Small intestine (tissue), 16 donors: Measurements from ENCODE around the gene GRK5. TPM values are rescaled to one million over a fixed set of nuclear protein-coding genes. Genes with fewer than 3 reads are reported as not detected.

Experiments
- DNase-seq, 2 donors: peaks; one replicate each; pipeline versions ENCODE4 v3.0.0 to v3.0.0-alpha.2; 2013
- FAIRE-seq: peaks from 2 replicates; lab custom pipeline; 2012; peaks lifted over from hg19 to GRCh38; lab: Jason Lieb, UNC
- H3K27ac ChIP-seq, 3 donors: one replicate each; pipeline ENCODE4 v1.5.1; 2013; ENCODE audit warnings: low read length in 2 of 3, mild to moderate bottlenecking in 2 of 3, control low read depth in 1 of 3, inconsistent platforms in 1 of 3, low read depth in 1 of 3, moderate library complexity in 1 of 3
- H3K27me3 ChIP-seq, 3 donors: one replicate each; pipeline ENCODE4 v1.6.1; 2013; ENCODE audit warnings: low read length in 3 of 3, inconsistent platforms in 1 of 3; ENCODE audit not compliant: control insufficient read depth in 3 of 3, insufficient read depth in 3 of 3
- H3K36me3 ChIP-seq, 3 donors: one replicate each; pipeline ENCODE4 v1.6.1; 2013; ENCODE audit warnings: low read length in 3 of 3, inconsistent platforms in 1 of 3, low read depth in 1 of 3, mild to moderate bottlenecking in 1 of 3, moderate library complexity in 1 of 3; ENCODE audit not compliant: control insufficient read depth in 3 of 3, insufficient read depth in 2 of 3
- H3K4me1 ChIP-seq, 3 donors: one replicate each; pipeline ENCODE4 v1.6.1; 2013; ENCODE audit warnings: low read length in 2 of 3, inconsistent platforms in 1 of 3, low read depth in 1 of 3, mild to moderate bottlenecking in 1 of 3, moderate library complexity in 1 of 3; ENCODE audit not compliant: control insufficient read depth in 3 of 3, insufficient read depth in 2 of 3
- H3K4me3 ChIP-seq, 3 donors: one replicate each; pipeline ENCODE4 v1.5.1; 2013; ENCODE audit warnings: low read length in 3 of 3, control low read depth in 1 of 3, inconsistent platforms in 1 of 3, low read depth in 1 of 3, mild to moderate bottlenecking in 1 of 3, moderate library complexity in 1 of 3
- H3K9me3 ChIP-seq, 2 donors: one replicate each; pipeline ENCODE4 v1.6.1; 2013; ENCODE audit warnings: low read depth in 1 of 2, low read length in 1 of 2; ENCODE audit not compliant: control insufficient read depth in 2 of 2, insufficient read depth in 1 of 2
- WGBS, 3 donors: extraction: QIAGEN DNeasy Blood & Tissue Kit; methylation state at CpG; one replicate each; pipeline ENCODE4 v1.1.7; 2013; 5-methylcytosine and 5-hydroxymethylcytosine counted together
- long read RNA-seq, 10 donors: transcript quantifications; one replicate each; lab custom pipeline, GENCODE V29; 2026
- polyA plus RNA-seq, 4 donors: library from polyadenylated mRNA; stranded (reverse) in 3 of 4; unstranded in 1 of 4; fragments of 200-250 nt in 3 of 4; fragments of 120-200 nt in 1 of 4; gene quantifications; one replicate each; pipeline versions ENCODE4 v1.2.1 to v1.2.3, GENCODE V29; 2013
- donor health status: healthy with polysubstance abuse.
- donor health status: control.
- donor health status: control.
- donor health status: Bipolar disorder and iron deficiency.
- donor health status: healthy.

Gene GRK5
- polyA plus RNA-seq: 10 to 100 TPM; 21.6 to 50.5 (median 26.0) TPM
- long read RNA-seq, donor 1, full-length matches to known transcripts: 2 of 2 reads
- long read RNA-seq, donor 1, partial matches to known transcripts: 0 of 2 reads
- long read RNA-seq, donor 1, other reads (novel, unspliced or antisense): 0 of 2 reads
- long read RNA-seq, donor 2, full-length matches to known transcripts: 2 of 2 reads
- long read RNA-seq, donor 2, partial matches to known transcripts: 0 of 2 reads
- long read RNA-seq, donor 2, other reads (novel, unspliced or antisense): 0 of 2 reads
- long read RNA-seq, donor 3: 0 reads
- long read RNA-seq, donor 4: 0 reads
- long read RNA-seq, donor 5, partial matches to known transcripts: 5 of 5 reads
- long read RNA-seq, donor 5, other reads (novel, unspliced or antisense): 0 of 5 reads
- long read RNA-seq, donor 6, partial matches to known transcripts: 9 of 11 reads
- long read RNA-seq, donor 6, other reads (novel, unspliced or antisense): 0 of 11 reads
- long read RNA-seq, donor 7: 0 reads
- long read RNA-seq, donor 8, full-length matches to known transcripts: 2 of 2 reads
- long read RNA-seq, donor 8, partial matches to known transcripts: 0 of 2 reads
- long read RNA-seq, donor 8, other reads (novel, unspliced or antisense): 0 of 2 reads
- long read RNA-seq, donor 9: 0 reads
- long read RNA-seq, donor 10, partial matches to known transcripts: 0 of 4 reads
- long read RNA-seq, donor 10, other reads (novel, unspliced or antisense): 0 of 4 reads

DNA sequence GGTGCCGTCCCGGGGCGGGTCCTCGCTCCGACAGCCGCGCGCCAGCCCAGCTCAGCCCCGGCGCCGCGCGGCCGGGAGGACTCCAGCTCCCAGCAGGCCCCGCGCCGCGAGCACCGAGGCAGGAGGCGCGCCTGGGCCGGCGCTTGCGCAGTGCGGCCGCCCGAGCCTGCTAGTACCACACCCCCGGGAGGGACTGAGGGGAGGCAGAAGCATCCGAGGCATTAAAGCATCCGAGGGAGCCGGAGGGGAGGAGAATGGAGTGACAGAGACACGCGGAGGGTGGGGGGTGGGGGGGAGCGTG is at the start of gene GRK5:
TSS of gene GRK5 (plus strand) at position 206 of the 301 bp plus-strand sequence. CDS start 347 bp downstream, outside the sequence.
- FAIRE-seq (no peak), DNase-seq (peak; percentile 97 to 98)
- Histone ChIP-seq H3K4me1 (peaks cover 2 to 32% (median 11%) of the 10 kb centered on the region in 3 donors), H3K4me3 (peak within 1 kb of the TSS; percentile 78 to 97 (median 87)), H3K27ac (peak within 1 kb of the TSS; percentile 88 to 98 (median 95)), H3K9me3 (no peaks in the 10 kb centered on the region), H3K36me3 (no peaks in the 10 kb centered on the region), H3K27me3 (no peaks in the 10 kb centered on the region)
- 0 to 1% (median 0%) methylated on average over 7 to 34 of the region's 34 CpGs for WGBS, 3 donors

- peaks cover 12 to 74% (median 18%) of the 10 kb centered on the region in 3 donors for H3K36me3 ChIP-seq
- no peaks in the 10 kb centered on the region for H3K27me3 ChIP-seq
- WGBS, 3 donors: 82 to 85% (median 84%) methylated on average over 8 of the region's 8 CpGs
- no peak for FAIRE-seq
- no peak overlapping the region for H3K27ac ChIP-seq
- no peak for DNase-seq
- H3K9me3 ChIP-seq: no peaks in the 10 kb centered on the region
- no peak overlapping the region for H3K4me3 ChIP-seq
- no peaks in the 10 kb centered on the region for H3K4me1 ChIP-seq
These were observed 48.0 kb upstream of the GRK5 start for GRCh38 chr10:119159332-119159731.

GRCh38 chr10:119161680-119162451 is 45.5 kb upstream of the GRK5 start:
- DNase-seq (no peak), FAIRE-seq (no peak)
- no peak overlapping the region for H3K27ac ChIP-seq
- peaks cover 0 to 6% (median 2%) of the 10 kb centered on the region in 3 donors for H3K4me1 ChIP-seq
- 66 to 69% (median 68%) methylated on average over 11 of the region's 11 CpGs for whole genome bisulfite sequencing, 3 donors
- H3K27me3 ChIP-seq: no peaks in the 10 kb centered on the region
- H3K9me3 ChIP-seq: no peaks in the 10 kb centered on the region
- no peak overlapping the region for H3K4me3 ChIP-seq
- H3K36me3 ChIP-seq: peaks cover 5 to 55% (median 5%) of the 10 kb centered on the region in 3 donors

GRCh38 chr10:119162452-119163092 is 44.8 kb upstream of the GRK5 start:
- 95 to 98% (median 96%) methylated on average over 5 of the region's 5 CpGs for WGBS, 3 donors
- Histone ChIP-seq H3K27me3 (no peaks in the 10 kb centered on the region), H3K36me3 (peaks cover 5 to 56% (median 5%) of the 10 kb centered on the region in 3 donors), H3K4me1 (peaks cover 0 to 6% (median 2%) of the 10 kb centered on the region in 3 donors), H3K9me3 (no peaks in the 10 kb centered on the region), H3K4me3 (no peak overlapping the region), H3K27ac (no peak overlapping the region)
- FAIRE-seq (no peak), DNase-seq (no peak)

DNA sequence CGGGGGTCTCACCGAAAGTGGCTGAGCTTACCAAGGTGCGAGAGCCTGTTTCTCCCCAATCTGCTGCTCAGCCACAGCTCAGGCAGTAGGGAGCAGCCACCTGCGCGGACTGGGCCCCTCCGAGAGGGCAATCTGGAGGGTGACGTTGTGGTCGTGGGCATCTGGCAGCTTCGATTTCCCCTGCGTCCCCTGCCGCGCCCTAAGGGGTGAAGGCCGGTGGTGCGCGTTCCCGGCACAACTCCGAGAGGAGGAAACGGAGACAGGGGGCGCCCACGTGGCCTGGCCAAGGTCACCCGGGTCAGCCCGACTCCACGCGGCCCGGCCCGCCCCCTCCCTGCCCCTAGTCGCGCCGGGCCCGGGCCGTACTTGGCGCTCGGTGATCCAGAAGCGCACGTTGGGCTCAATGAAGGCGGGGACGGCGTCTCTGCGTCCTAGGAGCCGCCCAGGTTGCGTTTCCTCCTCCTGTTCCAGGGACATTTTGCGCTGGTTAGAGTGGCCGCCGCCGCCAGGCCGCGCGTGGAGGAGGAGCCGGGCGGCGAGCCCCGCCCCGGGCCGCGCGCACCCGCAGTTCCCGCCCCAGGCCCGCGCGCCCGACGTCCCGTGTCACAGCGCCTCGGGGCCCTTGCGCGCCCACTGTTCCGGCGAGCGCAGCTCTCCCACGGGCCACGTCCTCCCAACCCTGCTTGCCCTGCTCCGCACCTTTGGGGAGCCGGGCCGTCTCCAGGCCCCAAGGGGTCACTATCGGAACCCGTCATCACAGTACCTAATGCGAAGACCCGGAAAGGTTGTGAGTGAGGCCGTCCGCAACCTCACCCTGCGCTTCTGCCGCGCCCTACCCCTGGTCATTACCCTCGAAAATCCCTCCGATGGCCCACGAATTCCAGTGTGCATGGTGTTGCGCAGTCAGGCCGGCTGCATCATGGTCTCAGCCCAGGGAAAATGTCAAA is 41.9 kb upstream of the GRK5 start, which contains the start of gene SFXN4:
TSS of gene SFXN4 (minus strand) at position 544 of the 947 bp plus-strand sequence. CDS start at position 477, 67 bp downstream.
- H3K4me3 ChIP-seq: peak within 1 kb of the TSS; percentile 59 to 89 (median 82)
- FAIRE-seq (no peak), DNase-seq (peak; percentile 83 to 93)
- peak within 1 kb of the TSS; percentile 78 to 96 (median 82) for H3K27ac ChIP-seq
- 0 to 1% (median 1%) methylated on average over 70 to 90 of the region's 90 CpGs for WGBS, 3 donors
- no peaks in the 10 kb centered on the region for H3K9me3 ChIP-seq
- H3K4me1 ChIP-seq: peaks cover 0 to 6% (median 2%) of the 10 kb centered on the region in 3 donors
- H3K27me3 ChIP-seq: no peaks in the 10 kb centered on the region
- peaks cover 3 to 43% (median 7%) of the 10 kb centered on the region in 3 donors for H3K36me3 ChIP-seq

DNA sequence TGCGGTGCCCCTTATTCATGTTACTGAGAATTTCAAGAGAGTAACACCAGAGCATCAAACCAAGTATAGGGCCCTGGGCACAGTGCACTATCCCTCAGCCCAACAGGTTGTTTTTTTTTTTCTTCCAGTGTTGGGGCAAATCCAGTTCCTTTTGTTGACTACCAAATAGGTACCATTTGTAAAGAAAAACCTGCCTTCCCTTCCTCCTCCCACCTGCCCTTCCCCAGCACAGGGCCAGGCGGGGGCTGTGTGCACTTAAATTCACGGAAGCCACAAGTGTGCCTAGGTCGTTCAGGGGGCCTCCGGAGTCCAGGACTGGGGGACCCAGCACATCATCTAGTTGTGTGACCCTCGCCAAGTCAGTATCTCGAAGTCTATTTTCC is 41.3 kb upstream of the GRK5 start:
- FAIRE-seq (no peak), DNase-seq (no peak)
- Histone ChIP-seq H3K36me3 (peaks cover 3 to 41% (median 7%) of the 10 kb centered on the region in 3 donors), H3K27ac (peak overlapping the region; percentile 78 to 96 (median 82)), H3K9me3 (no peaks in the 10 kb centered on the region), H3K27me3 (no peaks in the 10 kb centered on the region), H3K4me1 (peaks cover 0 to 6% (median 2%) of the 10 kb centered on the region in 3 donors), H3K4me3 (peak overlapping the region; percentile 59 to 89 (median 82))
- WGBS, 3 donors: 62 to 67% (median 64%) methylated on average over 7 of the region's 7 CpGs

- Histone ChIP-seq H3K4me1 (peaks cover 0 to 6% (median 2%) of the 10 kb centered on the region in 3 donors), H3K9me3 (no peaks in the 10 kb centered on the region), H3K36me3 (peaks cover 6 to 41% (median 8%) of the 10 kb centered on the region in 3 donors), H3K4me3 (no peak overlapping the region), H3K27me3 (no peaks in the 10 kb centered on the region), H3K27ac (peak overlapping the region in 1 of 3 donors; percentile 82)
- DNase-seq (no peak), FAIRE-seq (no peak)
- WGBS, 3 donors: 72 to 75% (median 75%) methylated on average over 8 of the region's 8 CpGs
These were observed 40.8 kb upstream of the GRK5 start for GRCh38 chr10:119166564-119166963.
